ENCODE measurements around the gene EID2B. TPM values are rescaled to one million over a fixed set of nuclear protein-coding genes. Genes with fewer than 3 reads are reported as not detected.

Gene EID2B
- total RNA-seq, 2 experiments from 2014 or later = 4.7 to 7.4 TPM

- peaks cover 22% of the 10 kb centered on the region for H3K4me1 Mint-ChIP-seq
- ATAC-seq (peak; percentile 71), DNase-seq (peak; percentile 64)
- no peaks in the 10 kb centered on the region for H3K36me3 Mint-ChIP-seq
- H3K27me3 Mint-ChIP-seq = peaks cover 54% of the 10 kb centered on the region
- H3K9me3 Mint-ChIP-seq (ENCODE audit: low read depth) = no peaks in the 10 kb centered on the region
- H3K4me3 Mint-ChIP-seq = peak overlapping the region; percentile 74
- H3K27ac Mint-ChIP-seq = no peak overlapping the region
- CTCF ChIA-PET = interaction anchor here (1.7 to 2.7 kb wide), 2 partner anchors 9 to 26 kb away, joined by 6 to 11 read pairs; partner anchors contain the start of genes DLL3 and EID2B
Observed at GRCh38 chr19:39506944-39507714, 25.5 kb downstream of the EID2B start.

- CTCF ChIA-PET = interaction anchor here (2.7 kb wide), 1 partner anchor 26 kb away, joined by 11 read pairs; the partner anchor contains the start of gene EID2B
- Mint-ChIP-seq H3K9me3 (ENCODE audit: low read depth) (no peaks in the 10 kb centered on the region), H3K27me3 (peaks cover 54% of the 10 kb centered on the region), H3K27ac (no peak overlapping the region), H3K36me3 (no peaks in the 10 kb centered on the region), H3K4me1 (peaks cover 22% of the 10 kb centered on the region), H3K4me3 (peak overlapping the region; percentile 1)
- ATAC-seq (no peak), DNase-seq (no peak)
Observed at GRCh38 chr19:39506598-39506943, 26.1 kb downstream of the EID2B start.

GRCh38 chr19:39502640-39503417 lies 29.8 kb downstream of the EID2B start:
- Mint-ChIP-seq H3K27ac (no peak overlapping the region), H3K27me3 (peaks cover 68% of the 10 kb centered on the region), H3K4me3 (no peak overlapping the region), H3K9me3 (ENCODE audit: low read depth) (no peaks in the 10 kb centered on the region), H3K36me3 (no peaks in the 10 kb centered on the region), H3K4me1 (peaks cover 30% of the 10 kb centered on the region)
- CTCF ChIA-PET = interaction anchor here (0.5 to 2.2 kb wide), 19 partner anchors 8 to 176 kb away, joined by 3 to 22 read pairs (median 5); partner anchors contain the start of genes EID2, EID2B, RPS16 and SELENOV
- ATAC-seq = peak; percentile 71
- peak; percentile 76 for DNase-seq

- no peak for ATAC-seq
- CTCF ChIA-PET = interaction anchor here (1.3 to 1.5 kb wide), 3 partner anchors 10 to 27 kb away, joined by 4 to 5 read pairs (median 5); no protein-coding TSS in a partner anchor
- peaks cover 69% of the 10 kb centered on the region for H3K27me3 Mint-ChIP-seq
Observed at GRCh38 chr19:39501340-39501739, 31.3 kb downstream of the EID2B start.

GRCh38 chr19:39500543-39500942 lies 32.1 kb downstream of the EID2B start:
- Mint-ChIP-seq H3K4me3 (no peak overlapping the region), H3K9me3 (ENCODE audit: low read depth) (no peaks in the 10 kb centered on the region), H3K27me3 (peaks cover 71% of the 10 kb centered on the region), H3K27ac (no peak overlapping the region), H3K36me3 (no peaks in the 10 kb centered on the region), H3K4me1 (peaks cover 19% of the 10 kb centered on the region)
- DNase-seq (no peak), ATAC-seq (no peak)
- CTCF ChIA-PET = interaction anchor here (0.9 to 1.4 kb wide), 3 partner anchors 9 to 65 kb away, joined by 4 to 5 read pairs (median 4); partner anchors contain the start of gene RPS16

More at GRCh38 chr19:39501340-39501739, 31.3 kb downstream of the EID2B start:
- Mint-ChIP-seq H3K27ac (no peak overlapping the region), H3K4me3 (no peak overlapping the region), H3K36me3 (no peaks in the 10 kb centered on the region), H3K9me3 (ENCODE audit: low read depth) (no peaks in the 10 kb centered on the region), H3K4me1 (peaks cover 21% of the 10 kb centered on the region)
- DNase-seq = no peak

- DNase-seq = no peak
- H3K27ac Mint-ChIP-seq = no peak overlapping the region
- peaks cover 68% of the 10 kb centered on the region for H3K27me3 Mint-ChIP-seq
- no peaks in the 10 kb centered on the region for H3K9me3 Mint-ChIP-seq (ENCODE audit: low read depth)
- peaks cover 18% of the 10 kb centered on the region for H3K4me1 Mint-ChIP-seq
- no peak for ATAC-seq
- no peak overlapping the region for H3K4me3 Mint-ChIP-seq
- CTCF ChIA-PET = interaction anchor here (1.2 to 1.4 kb wide), 3 partner anchors 8 to 35 kb away, joined by 3 to 6 read pairs (median 5); no protein-coding TSS in a partner anchor
- H3K36me3 Mint-ChIP-seq = no peaks in the 10 kb centered on the region
Observed at GRCh38 chr19:39499932-39500331, 32.7 kb downstream of the EID2B start.

GRCh38 chr19:39498798-39499642 lies 33.6 kb downstream of the EID2B start, which contains the start of gene DLL3:
TSS of gene DLL3 (plus strand) at chr19:39498947. CDS start at chr19:39498975, 28 bp downstream.
- no peaks in the 10 kb centered on the region for H3K9me3 Mint-ChIP-seq (ENCODE audit: low read depth)
- H3K27ac Mint-ChIP-seq = no peak within 1 kb of the TSS
- no peak for DNase-seq

GRCh38 chr19:39497996-39498797 lies 34.5 kb downstream of the EID2B start:
- ATAC-seq (peak; percentile 28), DNase-seq (peak; percentile 43)
- no peak overlapping the region for H3K27ac Mint-ChIP-seq
- no peaks in the 10 kb centered on the region for H3K36me3 Mint-ChIP-seq
- no peaks in the 10 kb centered on the region for H3K9me3 Mint-ChIP-seq (ENCODE audit: low read depth)
- peaks cover 52% of the 10 kb centered on the region for H3K27me3 Mint-ChIP-seq
- H3K4me3 Mint-ChIP-seq = peak overlapping the region; percentile 34
- peaks cover 17% of the 10 kb centered on the region for H3K4me1 Mint-ChIP-seq
- CTCF ChIA-PET = interaction anchor here (1.0 to 3.5 kb wide), 9 partner anchors 9 to 58 kb away, joined by 3 to 10 read pairs (median 5); partner anchors contain the start of gene EID2B

More at GRCh38 chr19:39498798-39499642, 33.6 kb downstream of the EID2B start, which contains the start of gene DLL3:
- ATAC-seq = no peak
- CTCF ChIA-PET = interaction anchor here (1.1 to 1.7 kb wide), 6 partner anchors 9 to 58 kb away, joined by 3 to 6 read pairs (median 4); no protein-coding TSS in a partner anchor
- Mint-ChIP-seq H3K27me3 (peaks cover 59% of the 10 kb centered on the region), H3K4me3 (peak within 1 kb of the TSS; percentile 34), H3K4me1 (peaks cover 18% of the 10 kb centered on the region), H3K36me3 (no peaks in the 10 kb centered on the region)

GRCh38 chr19:39497701-39497995 lies 35.0 kb downstream of the EID2B start:
- no peaks in the 10 kb centered on the region for H3K36me3 Mint-ChIP-seq
- no peaks in the 10 kb centered on the region for H3K9me3 Mint-ChIP-seq (ENCODE audit: low read depth)
- CTCF ChIA-PET = interaction anchor here (1.0 to 3.5 kb wide), 8 partner anchors 10 to 57 kb away, joined by 3 to 10 read pairs (median 5); partner anchors contain the start of gene EID2B
- peaks cover 13% of the 10 kb centered on the region for H3K4me1 Mint-ChIP-seq
- ATAC-seq (no peak), DNase-seq (no peak)
- no peak overlapping the region for H3K27ac Mint-ChIP-seq
- H3K27me3 Mint-ChIP-seq = peaks cover 49% of the 10 kb centered on the region
- no peak overlapping the region for H3K4me3 Mint-ChIP-seq

GRCh38 chr19:39496063-39496462 lies 36.6 kb downstream of the EID2B start:
- CTCF ChIA-PET = interaction anchor here (3.5 kb wide), 1 partner anchor 22 kb away, joined by 10 read pairs; no protein-coding TSS in a partner anchor
- peaks cover 13% of the 10 kb centered on the region for H3K4me1 Mint-ChIP-seq
- no peak for DNase-seq
- peak overlapping the region; percentile 5 for H3K27ac Mint-ChIP-seq
- H3K9me3 Mint-ChIP-seq (ENCODE audit: low read depth) = no peaks in the 10 kb centered on the region
- peaks cover 44% of the 10 kb centered on the region for H3K27me3 Mint-ChIP-seq
- no peaks in the 10 kb centered on the region for H3K36me3 Mint-ChIP-seq
- H3K4me3 Mint-ChIP-seq = no peak overlapping the region
- no peak for ATAC-seq

- peaks cover 12% of the 10 kb centered on the region for H3K4me1 Mint-ChIP-seq
Observed at GRCh38 chr19:39494661-39495060, 38.0 kb downstream of the EID2B start.

GRCh38 chr19:39492788-39493187 lies 39.9 kb downstream of the EID2B start:
- no peak overlapping the region for H3K27ac Mint-ChIP-seq
- no peak overlapping the region for H3K4me3 Mint-ChIP-seq
- DNase-seq (no peak), ATAC-seq (no peak)
- H3K36me3 Mint-ChIP-seq = peaks cover 6% of the 10 kb centered on the region
- H3K4me1 Mint-ChIP-seq = no peaks in the 10 kb centered on the region
- peaks cover 18% of the 10 kb centered on the region for H3K27me3 Mint-ChIP-seq
- no peaks in the 10 kb centered on the region for H3K9me3 Mint-ChIP-seq (ENCODE audit: low read depth)
- CTCF ChIA-PET = interaction anchor here (0.6 to 1.7 kb wide), 2 partner anchors 18 to 58 kb away, joined by 4 to 8 read pairs; no protein-coding TSS in a partner anchor

More at GRCh38 chr19:39494661-39495060, 38.0 kb downstream of the EID2B start:
- Mint-ChIP-seq H3K36me3 (no peaks in the 10 kb centered on the region), H3K9me3 (ENCODE audit: low read depth) (no peaks in the 10 kb centered on the region), H3K27ac (no peak overlapping the region), H3K4me3 (no peak overlapping the region), H3K27me3 (peaks cover 33% of the 10 kb centered on the region)
- CTCF ChIA-PET = interaction anchor here (1.2 kb wide), 1 partner anchor 9 kb away, joined by 3 read pairs; no protein-coding TSS in a partner anchor
- DNase-seq (no peak), ATAC-seq (no peak)
